OCI-LY7 (cell line): ENCODE data around the gene IMMT.

Source experiments
- CTCF ChIP-seq: fragments of 200-600 bp; sonication (generic); conservative IDR thresholded peaks from 2 replicates; pipeline ENCODE4 v1.5.1; 2014; ENCODE audit warnings: mild to moderate bottlenecking, antibody characterized with exemption, low read length, moderate library complexity, mixed read lengths
- EZH2phosphoT487 ChIP-seq: fragments of 200-600 bp; sonication (generic); IDR thresholded peaks from 2 replicates; pipeline ENCODE4 v1.6.1; 2018; ENCODE audit warnings: low read depth, borderline replicate concordance, mild to moderate bottlenecking, mixed run types, antibody characterized with exemption, low read length, moderate library complexity, mixed read lengths

- TF ChIP-seq CTCF (no peak), EZH2phosphoT487 (no peak)
Measured at GRCh38 chr2:86225581-86225980, 30.3 kb upstream of the IMMT start.
